Coronary artery (tissue), 2 donors: ENCODE measurements around the gene PTPRD.

Experiments
- DNase-seq: peaks from one replicate; pipeline ENCODE4 v3.0.0-alpha.2; 2017; ENCODE audit warnings: low spot score
- H3K27ac ChIP-seq, 2 donors: fragments of 200-600 bp; sonication (generic); one replicate each; pipeline ENCODE4 v1.5.1; 2016 to 2019
- H3K4me3 ChIP-seq: fragments of 200-600 bp; sonication (generic); 2 replicates; pipeline ENCODE4 v1.5.1; 2016; ENCODE audit warnings: mild to moderate bottlenecking, moderate library complexity
- CTCF ChIP-seq: fragments of 200-600 bp; sonication (generic); IDR thresholded peaks from one replicate; pipeline ENCODE4 v1.5.1; 2019; ENCODE audit warnings: antibody characterized with exemption

The PTPRD gene

GRCh38 chr9:8315211-8315610 is 2297.6 kb downstream of the PTPRD start:
- DNase-seq = no peak
- Histone ChIP-seq H3K27ac (no peak overlapping the region), H3K4me3 (no peak overlapping the region)
- TF ChIP-seq CTCF = no peak

- no peak for DNase-seq
- Histone ChIP-seq H3K27ac (no peak overlapping the region), H3K4me3 (no peak overlapping the region)
- no peak for TF ChIP-seq CTCF
Observed at GRCh38 chr9:8309258-8309657, 2303.5 kb downstream of the PTPRD start.

- Histone ChIP-seq H3K27ac (no peak overlapping the region), H3K4me3 (no peak overlapping the region)
- DNase-seq = no peak
- no peak for TF ChIP-seq CTCF
Observed at GRCh38 chr9:8304720-8305119, 2308.1 kb downstream of the PTPRD start.

GRCh38 chr9:8301296-8301695 is 2311.5 kb downstream of the PTPRD start:
- no peak overlapping the region for H3K4me3 ChIP-seq
- no peak overlapping the region for H3K27ac ChIP-seq
- no peak for TF ChIP-seq CTCF
- no peak for DNase-seq

- DNase-seq = no peak
- H3K27ac ChIP-seq = no peak overlapping the region
- H3K4me3 ChIP-seq = no peak overlapping the region
- TF ChIP-seq CTCF = no peak
Observed at GRCh38 chr9:8297047-8297446, 2315.8 kb downstream of the PTPRD start.

- Histone ChIP-seq H3K4me3 (no peak overlapping the region), H3K27ac (no peak overlapping the region)
- no peak for DNase-seq
- TF ChIP-seq CTCF = no peak
Observed at GRCh38 chr9:8292657-8293056, 2320.1 kb downstream of the PTPRD start.

- DNase-seq = no peak
- no peak for TF ChIP-seq CTCF
- Histone ChIP-seq H3K4me3 (no peak overlapping the region), H3K27ac (no peak overlapping the region)
Observed at GRCh38 chr9:8289681-8290080, 2323.1 kb downstream of the PTPRD start.
